Mammary epithelial cell (primary cell): ENCODE measurements around the gene ACOT8.

Experiments
- CTCF ChIP-seq, 2 donors: IDR thresholded peaks in 1 of 2; conservative IDR thresholded peaks in 1 of 2; 2 replicates each; pipeline ENCODE4 v1.5.1; 2011 to 2012; ENCODE audit warnings: inconsistent platforms in 2 of 2, low read length in 2 of 2, mild to moderate bottlenecking in 2 of 2, control low read depth in 1 of 2, low read depth in 1 of 2; ENCODE audit not compliant: insufficient read depth in 1 of 2; ENCODE audit errors: extremely low read depth in 1 of 2
- EZH2 ChIP-seq: IDR thresholded peaks from 2 replicates; pipeline ENCODE4 v1.6.1; 2012; ENCODE audit warnings: low read length, inconsistent platforms, borderline replicate concordance

- TF ChIP-seq CTCF (conservative IDR thresholded peaks at IDR 0.05 in 1 of 2, IDR thresholded peaks at IDR 0.05 in 1 of 2; ENCODE audit: extremely low read depth in 1 of 2, insufficient read depth in 1 of 2, low read depth in 1 of 2, low read length in 2 of 2), result no peak
- TF ChIP-seq EZH2, result no peak
Measured at GRCh38 chr20:45813006-45813340, 44.2 kb downstream of the ACOT8 start.
